Mononuclear cell (primary cell): ENCODE measurements around the gene KIAA1671. TPM values are rescaled to one million over a fixed set of nuclear protein-coding genes. Genes with fewer than 3 reads are reported as not detected.

Experiments
- H3K27me3 ChIP-seq: 2 replicates; pipeline ENCODE4 v1.6.0; 2011; ENCODE audit warnings: low read length, control low read depth; ENCODE audit not compliant: insufficient read depth
- H3K4me1 ChIP-seq: 2 replicates; pipeline ENCODE4 v1.5.1; 2011; ENCODE audit warnings: mild to moderate bottlenecking, low read length, control low read depth; ENCODE audit not compliant: insufficient read depth
- H3K4me3 ChIP-seq: 2 replicates; pipeline ENCODE4 v1.5.1; 2011; ENCODE audit warnings: mild to moderate bottlenecking, low read length, moderate library complexity
- H3K9me3 ChIP-seq: 2 replicates; pipeline ENCODE4 v1.5.1; 2011; ENCODE audit warnings: low read depth, mild to moderate bottlenecking, control low read depth, low read length
- total RNA-seq: library from RNA; depleted of rRNA; stranded (reverse); fragments of >200 nt; gene quantifications from one replicate; pipeline ENCODE4 v1.2.3, GENCODE V29; 2012

Gene KIAA1671
- total RNA-seq, 1 donor = 0.31 TPM

DNA sequence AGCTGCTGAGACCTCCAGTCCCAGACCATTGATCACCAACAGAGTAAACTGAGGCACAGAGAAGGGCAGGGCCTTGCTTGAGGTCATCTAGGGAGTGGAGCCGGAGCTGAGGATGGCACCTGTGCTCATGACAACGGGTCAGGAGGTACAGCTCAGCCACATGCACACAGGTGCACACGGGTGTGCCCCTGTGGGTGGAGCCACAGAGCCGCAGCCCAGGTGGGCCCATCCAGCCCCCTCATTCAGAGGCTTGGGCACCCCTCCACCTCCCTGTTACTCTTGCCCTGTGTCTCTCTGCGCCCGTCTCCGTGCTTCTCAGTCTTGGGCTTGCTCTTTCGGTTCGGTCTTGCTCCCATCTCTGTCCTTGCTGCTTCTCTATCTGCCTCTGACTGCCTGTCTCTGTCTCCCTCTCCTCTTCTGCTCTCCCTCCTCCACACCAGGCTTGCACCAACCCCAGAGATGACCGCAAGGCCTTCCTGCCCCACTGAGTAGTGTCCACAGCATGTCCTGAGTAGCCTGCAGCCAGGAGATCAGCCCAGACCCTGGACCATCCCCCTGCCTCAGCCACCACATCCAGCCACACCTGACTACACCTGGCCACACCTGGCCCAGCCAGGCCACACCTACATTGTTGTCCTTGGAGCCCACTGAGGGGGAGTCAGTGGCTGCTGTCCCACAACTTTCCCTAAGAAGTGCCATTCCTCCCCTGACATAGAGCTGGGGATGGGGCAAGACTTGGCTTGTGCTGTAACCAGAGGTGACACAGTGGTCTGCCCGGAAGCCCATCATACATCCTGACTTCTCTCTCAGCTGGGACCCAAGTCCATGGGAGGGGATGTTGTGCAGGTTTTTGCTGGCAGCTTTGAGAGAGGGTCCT, 207.8 kb downstream of the KIAA1671 start:
- H3K4me3 ChIP-seq = no peak overlapping the region
- no peaks in the 10 kb centered on the region for H3K9me3 ChIP-seq
- H3K4me1 ChIP-seq = no peaks in the 10 kb centered on the region
- no peaks in the 10 kb centered on the region for H3K27me3 ChIP-seq

DNA sequence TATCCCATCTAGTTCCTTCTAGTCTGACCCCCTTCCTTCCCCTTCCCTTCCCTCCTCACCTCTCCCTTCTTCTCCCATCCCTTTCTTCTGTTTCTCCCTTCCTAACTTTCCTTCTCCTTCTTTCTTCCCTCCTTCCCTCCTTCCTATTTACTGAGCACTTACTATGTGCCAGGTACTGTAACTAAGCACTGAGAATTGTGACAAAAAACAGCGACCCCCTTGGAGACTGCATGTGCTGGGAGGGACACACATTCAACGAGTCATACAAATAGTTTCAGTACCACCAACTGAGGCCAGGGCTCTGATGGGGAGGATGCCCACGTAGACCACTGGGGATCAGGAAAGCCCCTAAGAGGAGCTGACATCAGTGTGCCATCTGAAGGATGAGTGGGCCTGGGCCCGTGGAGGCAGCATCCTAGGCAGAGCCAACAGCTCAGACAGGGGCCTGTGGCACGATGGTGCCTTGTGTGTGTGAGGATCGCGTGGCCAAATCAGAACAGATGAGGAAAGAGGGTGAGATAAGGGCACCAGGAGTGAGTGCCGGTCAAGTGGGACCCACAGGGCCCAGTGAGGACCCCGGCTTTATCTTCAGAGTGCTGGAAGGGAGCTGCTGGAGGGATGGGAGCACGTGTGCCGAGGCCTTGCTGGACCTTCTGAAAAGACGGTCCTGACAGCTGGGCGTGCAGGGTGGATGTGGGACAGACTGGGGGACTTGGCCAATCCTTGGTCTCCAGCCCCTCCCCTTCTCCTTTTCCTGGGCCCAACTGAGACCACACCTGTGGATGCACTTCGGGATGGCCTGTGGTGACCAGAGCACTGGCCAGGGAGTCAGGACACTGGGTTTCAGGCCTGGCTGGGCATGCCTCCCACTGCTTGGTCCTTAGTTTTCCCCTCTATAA, 208.8 kb downstream of the KIAA1671 start:
- Histone ChIP-seq H3K27me3 (no peaks in the 10 kb centered on the region), H3K9me3 (no peaks in the 10 kb centered on the region), H3K4me1 (no peaks in the 10 kb centered on the region), H3K4me3 (no peak overlapping the region)

DNA sequence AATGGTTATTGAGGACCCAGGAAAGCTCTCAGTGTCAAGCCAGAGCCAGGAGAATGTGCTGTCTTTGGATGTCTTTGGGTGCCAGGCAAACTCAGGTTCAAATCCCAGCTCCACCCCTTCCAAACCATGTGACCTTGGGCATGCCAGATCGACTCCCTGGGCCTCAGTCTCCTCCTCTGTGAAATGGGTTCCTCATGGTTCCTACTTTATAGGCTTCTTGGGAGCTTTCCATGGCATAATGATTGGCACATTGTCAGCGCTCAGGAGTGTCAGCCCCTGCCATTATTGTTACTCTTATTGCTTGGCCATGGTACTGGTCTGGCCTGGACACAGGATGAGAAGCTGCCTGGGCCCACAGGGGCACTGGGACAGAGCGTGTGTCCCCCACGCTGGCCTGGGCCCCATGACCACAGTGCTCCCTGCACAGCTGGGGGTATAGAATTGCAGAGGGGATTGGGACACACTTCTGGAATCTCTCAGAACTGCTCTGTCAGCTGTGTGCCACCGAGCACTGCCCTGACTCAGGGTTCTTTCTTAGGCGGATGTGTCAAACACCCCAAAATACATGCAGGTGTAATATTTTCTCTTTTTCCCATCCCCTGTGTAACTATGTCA, 209.5 kb downstream of the KIAA1671 start:
- no peak overlapping the region for H3K4me3 ChIP-seq
- H3K4me1 ChIP-seq = no peaks in the 10 kb centered on the region
- no peaks in the 10 kb centered on the region for H3K9me3 ChIP-seq
- H3K27me3 ChIP-seq = no peaks in the 10 kb centered on the region

- H3K9me3 ChIP-seq = no peaks in the 10 kb centered on the region
- H3K27me3 ChIP-seq = no peaks in the 10 kb centered on the region
- no peak overlapping the region for H3K4me3 ChIP-seq
- no peaks in the 10 kb centered on the region for H3K4me1 ChIP-seq
Measured at GRCh38 chr22:25162561-25162960, 210.0 kb downstream of the KIAA1671 start.

DNA sequence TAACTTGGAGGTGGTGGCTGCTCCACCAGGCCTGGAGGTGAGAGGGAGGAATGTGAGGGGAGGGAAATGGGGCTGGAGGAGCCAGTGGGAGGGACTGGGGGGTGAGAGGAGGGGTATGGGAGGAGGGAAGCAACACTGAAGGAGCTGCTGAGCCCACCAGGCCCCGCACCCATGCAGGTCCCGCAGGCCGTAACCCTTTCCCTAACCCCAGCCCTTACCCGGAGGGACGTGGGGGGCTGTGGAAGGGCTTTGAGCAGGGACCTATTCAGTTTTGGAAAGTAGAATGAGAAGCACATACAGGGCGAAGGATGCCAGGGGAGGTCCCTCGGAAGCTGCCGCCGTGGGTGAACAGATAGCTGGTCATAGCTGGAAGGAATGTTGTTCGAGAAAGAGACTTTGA, 213.3 kb downstream of the KIAA1671 start:
- no peaks in the 10 kb centered on the region for H3K27me3 ChIP-seq
- H3K9me3 ChIP-seq = no peaks in the 10 kb centered on the region
- H3K4me1 ChIP-seq = no peaks in the 10 kb centered on the region
- no peak overlapping the region for H3K4me3 ChIP-seq

DNA sequence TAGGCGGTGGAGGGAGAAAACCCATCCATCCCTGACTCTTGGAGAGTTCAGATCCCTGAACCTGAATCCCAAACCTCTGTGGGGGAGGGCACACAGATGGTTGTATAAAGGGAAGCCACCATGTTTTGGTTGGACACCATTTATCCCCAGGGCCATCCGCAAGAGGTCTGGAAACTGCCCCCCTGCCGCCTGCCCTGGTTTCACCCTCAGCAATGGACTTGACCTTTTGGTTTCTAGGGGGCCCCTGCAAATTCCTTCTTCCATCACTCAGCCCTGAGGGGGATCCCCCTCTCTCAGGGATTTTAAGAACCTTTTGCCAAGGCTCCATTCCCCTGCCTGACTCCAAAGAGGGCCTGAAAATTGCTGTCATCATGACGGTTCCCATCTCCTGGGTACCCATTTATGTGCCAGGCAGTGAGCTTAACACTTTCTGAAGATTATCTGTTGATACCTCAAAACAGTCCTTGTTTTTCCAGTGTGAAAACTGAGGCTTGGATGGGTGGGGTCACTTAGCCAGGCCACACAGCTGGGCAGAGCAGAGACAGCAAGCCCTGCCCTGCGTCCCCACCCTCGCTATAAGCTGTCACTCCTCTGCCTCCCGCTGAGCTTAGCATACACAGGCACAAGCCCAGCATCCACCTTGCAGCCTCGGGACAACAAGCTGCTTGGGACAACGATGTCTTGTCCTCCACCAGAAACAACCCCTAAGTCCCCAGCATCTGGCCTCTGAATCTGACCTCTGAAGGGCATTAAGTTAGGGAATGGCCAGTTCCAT, 213.9 kb downstream of the KIAA1671 start:
- no peak overlapping the region for H3K4me3 ChIP-seq
- H3K27me3 ChIP-seq = no peaks in the 10 kb centered on the region
- H3K9me3 ChIP-seq = no peaks in the 10 kb centered on the region
- no peaks in the 10 kb centered on the region for H3K4me1 ChIP-seq

- no peaks in the 10 kb centered on the region for H3K9me3 ChIP-seq
- no peaks in the 10 kb centered on the region for H3K4me1 ChIP-seq
- H3K4me3 ChIP-seq = no peak overlapping the region
- no peaks in the 10 kb centered on the region for H3K27me3 ChIP-seq
Measured at GRCh38 chr22:25167082-25167481, 214.6 kb downstream of the KIAA1671 start.

- no peaks in the 10 kb centered on the region for H3K27me3 ChIP-seq
- no peaks in the 10 kb centered on the region for H3K4me1 ChIP-seq
Measured at GRCh38 chr22:25167834-25168601, 215.5 kb downstream of the KIAA1671 start.

DNA sequence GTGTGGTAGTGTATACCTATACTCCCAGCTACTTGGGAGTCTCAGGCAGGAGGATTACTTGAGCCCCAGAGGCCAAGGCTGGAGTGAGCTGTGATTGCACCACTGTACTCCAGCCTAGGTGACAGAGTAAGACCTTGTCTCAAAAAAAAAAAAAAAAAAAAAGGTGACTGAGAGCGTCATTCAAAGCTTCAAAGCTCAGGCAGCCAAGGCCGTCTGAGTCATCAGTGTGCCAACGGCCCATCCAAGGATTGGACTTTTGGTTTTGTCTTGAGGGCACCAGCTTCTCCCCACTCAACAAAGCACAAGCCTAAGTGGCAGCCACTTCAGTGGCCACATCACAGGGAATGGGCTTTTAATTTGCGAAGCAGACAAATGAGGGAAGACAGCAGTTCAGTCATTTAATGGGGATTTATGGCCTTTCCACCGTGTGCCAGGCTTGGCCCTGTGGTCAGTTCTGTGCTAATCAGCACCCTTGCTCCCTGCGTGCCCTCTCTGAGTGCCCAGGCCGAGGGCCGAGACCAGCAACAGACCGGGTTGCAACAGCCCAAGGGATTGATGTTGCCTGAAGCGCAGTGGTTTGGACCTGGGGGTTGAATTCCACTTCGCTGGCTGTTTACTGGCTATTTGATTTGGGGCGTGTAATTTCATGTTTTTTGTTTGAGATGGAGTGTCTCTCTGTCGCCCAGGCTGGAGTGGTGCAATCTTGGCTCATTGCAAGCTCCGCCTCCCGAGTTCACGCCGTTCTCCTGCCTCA, 216.9 kb downstream of the KIAA1671 start:
- Histone ChIP-seq H3K4me1 (no peaks in the 10 kb centered on the region), H3K4me3 (no peak overlapping the region), H3K27me3 (no peaks in the 10 kb centered on the region), H3K9me3 (no peaks in the 10 kb centered on the region)

More at GRCh38 chr22:25167834-25168601, 215.5 kb downstream of the KIAA1671 start:
- Histone ChIP-seq H3K9me3 (no peaks in the 10 kb centered on the region), H3K4me3 (no peak overlapping the region)

- Histone ChIP-seq H3K4me1 (no peaks in the 10 kb centered on the region), H3K27me3 (no peaks in the 10 kb centered on the region)
Measured at GRCh38 chr22:25170426-25170980, 218.0 kb downstream of the KIAA1671 start.

GRCh38 chr22:25172153-25172552, 219.6 kb downstream of the KIAA1671 start:
- H3K9me3 ChIP-seq = no peaks in the 10 kb centered on the region
- H3K27me3 ChIP-seq = no peaks in the 10 kb centered on the region
- H3K4me3 ChIP-seq = no peak overlapping the region
- no peaks in the 10 kb centered on the region for H3K4me1 ChIP-seq

More at GRCh38 chr22:25170426-25170980, 218.0 kb downstream of the KIAA1671 start:
- H3K4me3 ChIP-seq = no peak overlapping the region
- H3K9me3 ChIP-seq = no peaks in the 10 kb centered on the region

DNA sequence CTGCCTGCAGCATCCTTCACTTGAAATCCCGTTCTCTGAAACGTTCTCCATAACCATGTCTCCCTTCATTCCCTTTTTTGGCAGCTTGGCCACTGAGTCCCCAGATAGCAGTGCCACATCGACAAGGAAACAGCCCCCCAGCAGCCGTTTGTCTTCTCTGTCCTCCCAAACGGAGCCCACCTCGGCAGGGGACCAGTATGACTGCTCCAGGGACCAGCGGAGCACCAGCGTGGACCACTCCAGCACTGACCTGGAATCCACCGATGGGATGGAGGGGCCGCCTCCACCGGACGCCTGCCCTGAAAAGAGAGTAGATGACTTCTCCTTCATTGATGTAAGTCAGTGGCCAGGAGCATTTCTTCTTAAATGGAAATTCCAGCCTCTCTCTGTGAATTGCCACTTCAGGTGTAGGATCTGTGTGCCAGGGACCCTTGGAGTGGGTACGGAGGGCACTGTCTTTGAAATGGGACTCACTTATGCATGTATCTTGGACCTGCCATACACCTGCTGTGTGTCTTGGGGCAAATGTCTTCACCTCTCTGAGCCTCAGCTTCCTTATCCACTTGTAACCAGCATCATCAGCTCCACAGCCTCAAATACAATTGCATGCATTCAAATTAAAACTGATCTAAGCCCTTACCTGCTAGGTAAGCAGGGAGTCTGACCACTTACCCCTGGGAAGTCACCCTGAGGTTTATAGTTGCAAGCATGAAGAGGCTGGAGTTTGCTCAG, 221.8 kb downstream of the KIAA1671 start:
- Histone ChIP-seq H3K9me3 (no peaks in the 10 kb centered on the region), H3K4me3 (no peak overlapping the region), H3K27me3 (no peaks in the 10 kb centered on the region), H3K4me1 (no peaks in the 10 kb centered on the region)
